Muscle of arm (tissue), 12 donors: ENCODE results near the gene SIPA1. TPM values are rescaled to one million over a fixed set of nuclear protein-coding genes. Genes with fewer than 3 reads are reported as not detected.
"Not testable (repeated sequence)": the region's sequence is repeated elsewhere in the genome, so short reads cannot be mapped to it uniquely, and the experiment has no call there.

ENCODE experiments used
- DNase-seq: peaks from one replicate; pipeline ENCODE4 v3.0.0-alpha.2; 2013
- polyA plus RNA-seq, 12 donors: library from polyadenylated mRNA; unstranded; fragments of 120-200 nt; gene quantifications; one replicate each; pipeline ENCODE4 v1.2.1, GENCODE V29; 2013; ENCODE audit not compliant: insufficient read length in 12 of 12

Gene SIPA1
- polyA plus RNA-seq, 12 donors = 23.3 to 56.0 (median 33.6) TPM; not detected in 1

- DNase-seq = no peak
Observed at GRCh38 chr11:65658174-65659021, 20.5 kb downstream of the SIPA1 start.

GRCh38 chr11:65660038-65660437 is 22.1 kb downstream of the SIPA1 start:
- DNase-seq = no peak

- DNase-seq = not testable (repeated sequence)
Observed at GRCh38 chr11:65660908-65661307, 23.0 kb downstream of the SIPA1 start.

GRCh38 chr11:65661599-65662246 is 23.8 kb downstream of the SIPA1 start:
- no peak for DNase-seq

- no peak for DNase-seq
Observed at GRCh38 chr11:65662247-65662798, 24.4 kb downstream of the SIPA1 start.

- peak; percentile 97 for DNase-seq
Observed at GRCh38 chr11:65662799-65663638, 25.1 kb downstream of the SIPA1 start, which contains the start of gene RELA. TSS of gene RELA (minus strand) at chr11:65662916. CDS start at chr11:65662832, 84 bp downstream.

- DNase-seq = peak; percentile 83
Observed at GRCh38 chr11:65663639-65664200, 25.8 kb downstream of the SIPA1 start.

- no peak for DNase-seq
Observed at GRCh38 chr11:65672180-65672860, 34.4 kb downstream of the SIPA1 start.

- DNase-seq = no peak
Observed at GRCh38 chr11:65672982-65673381, 35.1 kb downstream of the SIPA1 start.

- DNase-seq = no peak
Observed at GRCh38 chr11:65680192-65680743, 42.4 kb downstream of the SIPA1 start.

GRCh38 chr11:65683480-65683879 is 45.6 kb downstream of the SIPA1 start:
- not testable (repeated sequence) for DNase-seq

GRCh38 chr11:65685981-65686380 is 48.1 kb downstream of the SIPA1 start:
- DNase-seq = no peak

GRCh38 chr11:65691847-65692246 is 53.9 kb downstream of the SIPA1 start:
- not testable (repeated sequence) for DNase-seq

GRCh38 chr11:65692367-65692766 is 54.5 kb downstream of the SIPA1 start:
- DNase-seq = no peak

GRCh38 chr11:65695459-65696241 is 57.7 kb downstream of the SIPA1 start:
- DNase-seq = no peak

- no peak for DNase-seq
Observed at GRCh38 chr11:65696802-65697552, 59.1 kb downstream of the SIPA1 start.

- no peak for DNase-seq
Observed at GRCh38 chr11:65698205-65698604, 60.3 kb downstream of the SIPA1 start.

- DNase-seq = no peak
Observed at GRCh38 chr11:65699306-65699705, 61.4 kb downstream of the SIPA1 start.

GRCh38 chr11:65700399-65700798 is 62.5 kb downstream of the SIPA1 start:
- no peak for DNase-seq
